Esophagus squamous epithelium (tissue), 4 donors: ENCODE data around the gene LIMS2.

Experiments
- POLR2A ChIP-seq, 4 donors: fragments of 450-650 bp; IDR thresholded peaks; one replicate each; pipeline ENCODE4 v1.6.1; 2017; ENCODE audit warnings: antibody characterized with exemption in 4 of 4, mild to moderate bottlenecking in 4 of 4, moderate library complexity in 3 of 4
- TF ChIP-seq, protein P1 (sequence below), 6 experiments: fragments of 450-650 bp in 4 of 6; fragments of 200-600 bp in 2 of 6; sonication (generic) in 2 of 6; IDR thresholded peaks; one replicate each; pipeline ENCODE4 v1.5.1; 2016 to 2019; ENCODE audit warnings: antibody characterized with exemption in 6 of 6, mild to moderate bottlenecking in 4 of 6, moderate library complexity in 4 of 6

DNA sequence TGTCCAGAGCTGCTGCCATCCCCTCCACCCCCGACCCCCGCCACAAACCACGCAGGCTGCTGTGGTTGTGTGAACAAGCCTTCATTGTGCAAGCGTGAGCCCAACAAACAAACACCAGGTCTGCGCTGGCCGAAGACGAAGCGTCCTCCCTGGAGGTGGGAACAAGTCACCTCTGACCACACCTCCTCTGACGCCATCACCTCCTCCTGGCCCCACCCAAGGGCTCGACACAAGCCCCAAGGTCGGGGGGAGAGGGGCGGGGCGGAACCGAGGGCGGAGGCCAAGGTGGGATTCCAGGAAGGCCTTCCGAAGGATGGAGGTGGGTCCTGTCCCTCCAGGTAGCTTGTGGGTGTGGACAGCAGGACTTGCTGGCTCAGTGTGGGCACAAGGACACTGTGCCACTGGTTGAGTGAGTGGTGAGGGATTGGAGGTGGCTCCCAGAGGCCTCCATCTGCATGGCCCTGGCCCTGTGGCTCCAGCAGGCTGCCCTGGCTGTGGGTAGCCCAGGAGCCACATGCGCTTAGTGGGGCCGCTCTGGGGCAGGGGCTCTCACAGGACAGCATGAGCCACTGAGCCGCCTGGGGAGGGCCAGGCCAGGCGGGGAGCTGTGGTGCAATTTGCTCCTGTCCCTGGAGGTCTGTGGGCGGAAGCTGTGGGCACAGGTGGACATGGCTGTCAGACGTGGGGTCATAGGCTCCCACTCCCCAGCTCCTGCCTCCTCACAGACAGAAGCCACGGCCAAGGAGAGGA, 36.8 kb downstream of the LIMS2 start:
- TF ChIP-seq, protein P1, sequence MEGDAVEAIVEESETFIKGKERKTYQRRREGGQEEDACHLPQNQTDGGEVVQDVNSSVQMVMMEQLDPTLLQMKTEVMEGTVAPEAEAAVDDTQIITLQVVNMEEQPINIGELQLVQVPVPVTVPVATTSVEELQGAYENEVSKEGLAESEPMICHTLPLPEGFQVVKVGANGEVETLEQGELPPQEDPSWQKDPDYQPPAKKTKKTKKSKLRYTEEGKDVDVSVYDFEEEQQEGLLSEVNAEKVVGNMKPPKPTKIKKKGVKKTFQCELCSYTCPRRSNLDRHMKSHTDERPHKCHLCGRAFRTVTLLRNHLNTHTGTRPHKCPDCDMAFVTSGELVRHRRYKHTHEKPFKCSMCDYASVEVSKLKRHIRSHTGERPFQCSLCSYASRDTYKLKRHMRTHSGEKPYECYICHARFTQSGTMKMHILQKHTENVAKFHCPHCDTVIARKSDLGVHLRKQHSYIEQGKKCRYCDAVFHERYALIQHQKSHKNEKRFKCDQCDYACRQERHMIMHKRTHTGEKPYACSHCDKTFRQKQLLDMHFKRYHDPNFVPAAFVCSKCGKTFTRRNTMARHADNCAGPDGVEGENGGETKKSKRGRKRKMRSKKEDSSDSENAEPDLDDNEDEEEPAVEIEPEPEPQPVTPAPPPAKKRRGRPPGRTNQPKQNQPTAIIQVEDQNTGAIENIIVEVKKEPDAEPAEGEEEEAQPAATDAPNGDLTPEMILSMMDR (IDR thresholded peaks at IDR 0.05): no peak
- TF ChIP-seq POLR2A (IDR thresholded peaks at IDR 0.05): no peak
